ENCODE measurements around the gene LRRC74B.
A peak's percentile ranks its signal among the peaks of the same experiment; 100 is the strongest.
"Not testable (repeated sequence)": the region's sequence is repeated elsewhere in the genome, so short reads cannot be mapped to it uniquely, and the experiment has no call there.

Gene LRRC74B

DNA sequence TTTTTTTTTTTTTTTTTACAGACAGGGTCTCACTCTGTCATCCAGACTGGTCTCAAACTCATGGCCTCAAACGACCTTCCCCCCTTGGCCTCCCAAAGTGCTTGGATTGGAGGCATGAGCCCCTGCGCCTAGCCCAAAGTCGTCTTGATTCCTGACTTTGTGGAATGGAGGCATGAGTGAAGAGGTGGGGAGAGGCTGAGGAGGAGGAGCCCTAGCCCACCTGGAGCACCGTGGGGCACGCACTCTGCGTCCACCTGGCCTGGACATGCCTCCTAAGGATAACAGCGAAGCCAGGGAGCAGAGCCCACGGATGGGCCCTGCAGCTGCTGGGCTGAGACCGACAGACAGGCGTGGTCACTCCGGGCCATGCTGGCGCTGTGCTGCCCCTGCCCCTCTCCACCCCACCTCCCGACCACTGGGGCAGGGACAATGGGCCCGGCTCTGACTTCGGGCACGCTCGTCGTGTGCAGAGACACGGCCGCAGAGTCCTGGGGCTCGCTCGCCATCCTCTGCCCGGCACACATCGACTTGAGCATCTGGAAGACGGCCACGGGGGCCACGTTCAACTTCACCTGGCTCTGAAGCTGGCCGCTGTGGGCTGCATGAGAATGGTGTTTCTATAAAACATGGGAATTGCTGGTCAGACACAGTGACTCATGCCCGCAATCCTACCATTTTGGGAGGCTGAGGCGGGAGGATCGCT, 34.8 kb downstream of the LRRC74B start:
- no peak for DNase-seq

DNA sequence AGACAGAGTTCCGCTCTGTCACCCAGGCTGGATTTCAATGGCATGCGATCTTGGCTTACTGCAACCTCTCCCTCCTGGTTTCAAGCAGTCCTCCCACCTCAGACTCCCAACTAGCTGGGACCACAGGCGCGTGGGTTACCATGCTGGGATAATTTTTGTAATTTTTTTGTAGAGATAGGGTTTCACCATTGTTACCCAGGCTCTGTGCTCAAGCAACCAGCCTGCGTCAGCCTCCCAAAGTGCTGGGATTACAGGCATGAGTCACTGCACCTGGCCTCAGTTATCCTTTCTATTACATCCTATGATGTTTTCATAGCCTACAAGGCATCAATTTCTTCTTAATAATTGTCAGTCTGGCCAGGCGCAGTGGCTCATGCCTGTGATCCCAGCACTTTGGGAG, 36.5 kb downstream of the LRRC74B start:
- no peak for DNase-seq

DNA sequence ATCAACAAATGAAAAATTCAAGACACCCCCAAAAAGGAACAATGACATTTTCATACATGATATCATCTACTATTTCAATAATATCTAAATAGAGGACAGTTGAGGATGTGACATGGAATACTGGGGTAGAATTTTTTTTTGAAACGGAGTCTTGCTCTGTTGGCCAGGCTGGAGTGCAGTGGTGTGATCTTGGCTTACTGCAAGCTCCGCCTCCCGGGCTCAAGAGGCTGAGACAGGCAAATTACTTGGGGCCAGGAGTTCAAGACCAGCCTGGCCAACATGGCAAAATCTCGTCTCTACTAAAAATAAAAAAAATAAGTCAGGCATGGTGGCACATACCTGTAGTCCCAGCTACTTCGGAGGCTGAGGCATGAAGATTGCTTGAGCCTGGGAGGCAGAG, 41.4 kb downstream of the LRRC74B start:
- no peak for DNase-seq

DNA sequence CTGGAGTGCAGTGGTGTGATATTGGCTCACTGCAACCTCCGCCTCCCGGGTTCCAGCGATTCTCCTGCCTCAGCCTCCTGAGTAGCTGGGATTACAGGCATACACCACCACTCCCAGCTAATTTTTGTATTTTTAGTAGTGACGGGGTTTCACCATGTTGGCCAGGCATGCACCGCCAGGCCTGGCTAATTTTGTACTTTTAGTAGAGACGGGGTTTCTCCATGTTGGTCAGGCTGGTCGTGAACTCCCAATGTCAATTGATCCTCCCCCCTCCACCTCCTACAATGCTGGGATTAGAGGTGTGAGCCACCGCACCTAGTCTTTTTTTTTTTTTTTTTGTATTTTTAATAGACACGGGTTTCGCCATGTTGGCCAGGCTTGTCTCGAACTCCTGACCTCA, 42.2 kb downstream of the LRRC74B start:
- DNase-seq, result not testable (repeated sequence)

DNA sequence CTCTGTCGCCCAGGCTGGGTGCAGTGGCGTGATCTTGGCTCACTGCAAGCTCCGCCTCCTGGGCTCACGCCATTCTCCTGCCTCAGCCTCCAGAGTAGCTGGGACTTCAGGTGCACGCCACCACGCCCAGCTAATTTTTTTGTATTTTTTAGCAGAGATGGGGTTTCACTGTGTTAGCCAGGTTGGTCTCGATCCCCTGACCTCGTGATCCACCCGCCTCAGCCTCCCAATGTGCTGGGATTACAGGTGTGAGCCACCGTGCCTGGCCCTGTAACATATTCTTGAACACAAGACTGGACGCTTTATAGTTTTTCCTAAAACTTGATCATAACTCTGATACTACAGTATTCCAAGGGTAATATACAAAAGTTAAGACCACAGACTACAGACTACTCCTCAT, 45.5 kb downstream of the LRRC74B start:
- DNase-seq, result not testable (repeated sequence)

DNA sequence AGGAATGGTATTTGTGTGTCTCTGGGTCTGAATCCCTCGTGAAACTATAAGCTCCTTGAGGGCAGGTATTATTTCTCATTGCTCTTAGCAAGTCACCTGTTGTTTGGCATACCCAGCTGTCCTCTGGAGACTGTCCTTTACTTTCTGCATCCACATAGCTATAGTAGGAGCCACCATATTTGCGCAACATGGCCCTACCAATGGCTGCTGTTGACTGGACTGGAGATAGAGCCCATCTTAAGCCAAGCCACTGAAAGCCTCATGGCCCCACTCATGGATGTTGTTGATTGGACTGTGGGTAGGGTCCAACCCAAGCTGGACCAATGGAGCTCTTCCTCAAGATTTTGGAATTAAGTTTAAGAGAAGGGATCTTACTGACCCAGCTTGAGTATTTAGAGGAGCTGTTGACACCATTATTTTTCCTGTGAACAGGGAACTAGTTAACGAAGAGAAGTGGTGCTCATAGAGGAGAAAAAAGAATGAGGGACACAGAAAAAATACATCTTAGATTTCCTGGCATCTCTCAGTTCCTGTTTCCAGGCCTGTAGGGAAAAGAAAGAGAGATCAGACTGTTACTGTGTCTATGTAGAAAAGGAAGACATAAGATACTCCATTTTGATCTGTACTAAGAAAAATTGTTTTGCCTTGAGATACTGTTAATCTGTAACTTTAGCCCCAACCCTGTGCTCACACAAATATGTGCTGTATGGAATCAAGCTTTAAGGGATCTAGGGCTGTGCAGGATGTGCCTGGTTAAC, 47.2 kb downstream of the LRRC74B start:
- DNase-seq, result no peak

DNA sequence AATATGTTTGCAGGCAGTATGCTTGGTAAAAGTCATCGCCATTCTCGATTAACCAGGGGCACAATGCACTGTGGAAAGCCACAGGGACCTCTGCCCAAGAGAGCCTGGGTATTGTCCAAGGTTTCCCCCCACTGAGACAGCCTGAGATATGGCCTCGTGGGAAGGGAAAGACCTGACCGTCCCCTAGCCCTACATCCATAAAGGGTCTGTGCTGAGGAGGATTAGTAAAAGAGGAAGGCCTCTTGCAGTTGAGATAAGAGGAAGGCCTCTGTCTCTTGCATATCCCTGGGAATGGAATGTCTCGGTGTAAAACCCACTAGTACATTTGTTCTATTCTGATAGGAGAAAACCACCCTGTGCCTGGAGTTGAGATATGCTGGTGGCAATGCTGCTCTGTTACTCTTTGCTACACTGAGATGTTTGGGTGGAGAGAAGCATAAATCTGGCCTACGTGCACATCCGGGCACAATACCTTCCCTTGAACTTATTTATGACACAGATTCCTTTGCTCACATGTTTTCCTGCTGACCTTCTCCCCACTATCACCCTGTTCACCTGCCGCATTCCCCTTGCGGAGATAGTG, 47.9 kb downstream of the LRRC74B start:
- not testable (repeated sequence) for DNase-seq

DNA sequence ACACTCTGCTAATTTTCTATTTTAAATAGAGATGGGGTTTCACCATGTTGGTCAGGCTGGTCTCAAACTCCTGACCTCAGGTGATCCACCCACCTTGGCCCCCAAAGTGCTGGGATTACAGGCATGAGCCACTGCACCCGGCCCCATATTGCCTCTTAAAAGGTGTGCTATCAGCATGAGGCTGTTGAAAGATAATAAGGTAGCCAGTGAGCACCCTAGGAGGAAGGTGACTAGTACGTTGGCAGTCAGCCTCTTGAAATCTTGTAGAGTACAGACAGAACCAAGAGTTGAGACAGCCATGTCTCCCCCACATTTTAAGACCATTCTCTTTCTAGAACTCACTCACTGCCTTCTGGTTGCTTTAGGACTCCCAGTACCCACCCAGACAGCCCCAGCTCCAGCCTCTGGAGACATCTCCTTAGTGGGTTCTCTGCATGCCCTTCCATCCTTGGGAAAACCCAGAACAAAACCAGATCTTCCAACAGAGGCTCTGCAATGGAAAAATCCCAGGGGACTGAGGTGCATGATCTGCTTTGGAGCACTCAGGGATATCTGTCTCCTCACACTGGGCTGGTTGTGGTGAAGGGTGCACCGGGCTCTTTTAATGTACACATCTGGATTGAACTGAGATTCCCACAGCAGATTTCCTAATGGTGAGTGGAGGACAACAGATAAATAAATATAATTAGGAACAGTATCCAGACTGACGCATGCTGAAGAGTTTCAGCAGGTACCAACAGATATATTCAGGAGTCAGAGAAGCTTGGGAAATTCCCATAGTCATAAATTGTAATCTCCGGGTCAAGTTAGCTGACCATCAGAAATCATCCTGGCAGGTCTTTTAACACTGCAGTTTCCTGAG, 49.4 kb downstream of the LRRC74B start:
- no peak for DNase-seq

DNA sequence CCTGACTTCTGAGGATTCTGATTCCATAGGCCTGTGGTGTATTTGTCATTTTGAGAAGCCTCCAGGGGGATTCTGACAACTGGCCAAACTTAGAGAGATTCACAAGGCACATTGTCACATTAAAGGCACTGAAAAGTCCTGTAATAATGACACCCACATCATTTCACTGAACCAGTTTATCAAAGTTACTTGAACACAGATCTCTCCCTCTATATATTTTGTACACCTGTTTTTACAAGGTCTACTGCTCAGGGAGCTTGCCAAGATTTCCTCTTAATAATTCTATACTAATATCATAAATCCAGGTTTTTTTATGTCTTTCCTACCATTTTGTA, 50.0 kb downstream of the LRRC74B start:
- no peak for DNase-seq

DNA sequence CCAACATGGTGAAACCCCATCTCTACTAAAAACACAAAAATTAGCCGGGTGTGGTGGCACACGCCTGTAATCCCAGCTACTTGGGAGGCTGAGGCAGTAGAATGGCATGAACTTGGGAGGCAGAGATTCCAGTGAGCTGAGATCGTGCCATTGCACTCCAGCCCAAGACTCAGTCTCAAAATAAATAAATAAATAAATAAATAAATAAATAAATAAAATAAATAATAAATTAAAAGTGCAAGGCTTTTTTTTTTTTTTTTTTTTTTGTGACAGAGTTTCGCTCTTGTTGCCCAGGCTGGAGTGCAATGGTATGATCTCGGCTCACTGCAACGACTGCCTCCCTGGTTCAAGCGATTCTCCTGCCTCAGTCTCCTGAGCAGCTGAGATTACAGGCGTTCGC, 51.1 kb downstream of the LRRC74B start:
- DNase-seq, result not testable (repeated sequence)

DNA sequence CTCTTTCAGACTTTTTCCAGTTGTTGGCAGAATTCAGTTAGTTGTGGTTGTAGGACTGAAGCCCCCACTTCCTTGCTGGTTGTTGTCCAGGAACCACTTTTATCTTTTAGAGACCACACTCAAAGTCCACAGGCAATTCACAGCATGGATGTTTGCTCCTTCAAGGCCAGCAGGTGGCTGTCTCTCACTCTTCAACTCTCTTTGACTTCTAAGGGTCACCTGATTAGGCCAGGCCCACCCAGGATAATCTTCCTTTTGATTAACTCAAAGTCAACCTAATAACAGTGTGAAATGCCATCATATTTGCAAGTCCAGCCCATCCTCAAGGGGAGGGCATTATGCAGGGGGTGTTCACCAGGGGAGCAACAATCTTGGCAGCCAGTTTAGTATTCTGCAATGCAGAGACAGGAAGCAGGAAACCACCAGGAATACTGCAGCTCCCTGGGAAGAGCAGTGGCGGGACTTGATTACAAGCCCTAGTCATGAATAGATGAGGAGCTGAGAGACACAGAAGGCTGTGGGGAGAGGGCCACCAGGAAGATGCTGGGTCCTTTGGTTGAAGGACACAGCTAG, 52.4 kb downstream of the LRRC74B start:
- no peak for DNase-seq

DNA sequence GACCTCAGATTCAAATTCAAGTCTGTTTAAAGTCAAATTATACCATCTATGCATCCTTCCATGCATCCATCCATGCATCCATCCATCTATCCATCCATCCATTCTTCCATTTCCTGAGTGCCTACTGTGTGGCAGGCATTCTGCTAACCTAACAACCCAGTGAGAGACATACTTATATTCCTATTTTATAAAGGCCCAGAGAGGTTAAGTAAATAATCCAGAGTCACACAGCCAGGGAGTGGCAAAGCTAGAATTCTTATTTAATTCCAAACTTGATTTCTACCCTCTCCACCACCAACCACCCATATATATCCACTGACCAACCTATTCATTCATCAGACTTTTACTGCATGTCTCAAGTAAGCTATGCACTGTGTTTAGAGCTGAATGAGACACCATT, 53.8 kb downstream of the LRRC74B start:
- DNase-seq, result no peak

DNA sequence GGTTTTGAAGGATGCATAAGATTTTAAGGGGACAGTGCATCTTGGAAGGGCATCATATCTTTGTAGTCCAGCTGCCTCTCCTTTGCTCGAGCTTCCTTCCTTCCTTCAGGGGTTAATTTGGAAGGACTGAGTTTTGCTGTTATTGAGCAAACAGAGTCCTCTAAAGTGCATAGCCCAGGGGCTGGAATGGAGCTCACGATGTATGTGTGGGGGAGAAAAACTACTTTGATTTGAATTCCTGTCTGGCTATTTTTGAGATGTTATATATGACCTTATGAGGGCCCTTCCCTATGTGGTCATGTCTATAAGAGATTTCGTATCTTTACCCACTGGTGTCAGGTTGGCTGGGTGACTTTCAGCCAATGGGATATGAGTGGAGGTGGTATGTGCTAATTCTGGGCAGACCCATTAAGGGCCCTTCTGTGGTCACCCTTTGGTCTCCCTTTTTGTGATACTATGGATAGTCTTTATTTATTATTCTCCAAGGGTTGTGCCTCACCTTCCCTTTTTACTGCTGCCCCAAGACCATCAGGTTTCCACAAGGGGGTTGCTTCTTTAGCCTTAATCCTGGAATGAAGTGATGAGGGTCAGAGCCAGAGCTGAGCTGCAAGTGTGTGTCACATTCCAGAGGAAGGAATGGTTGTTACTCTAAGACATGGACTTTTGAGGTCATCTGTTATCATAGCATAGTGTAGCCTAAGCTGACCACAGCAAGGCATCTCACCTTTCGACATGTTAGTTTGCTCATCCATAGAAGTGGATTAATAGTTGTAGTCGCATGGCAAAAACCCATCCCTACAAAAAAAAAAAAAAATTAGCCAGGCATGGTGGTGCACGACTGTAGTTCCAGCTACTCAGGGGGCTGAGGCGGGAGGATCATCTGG, 54.6 kb downstream of the LRRC74B start:
- DNase-seq, result no peak

DNA sequence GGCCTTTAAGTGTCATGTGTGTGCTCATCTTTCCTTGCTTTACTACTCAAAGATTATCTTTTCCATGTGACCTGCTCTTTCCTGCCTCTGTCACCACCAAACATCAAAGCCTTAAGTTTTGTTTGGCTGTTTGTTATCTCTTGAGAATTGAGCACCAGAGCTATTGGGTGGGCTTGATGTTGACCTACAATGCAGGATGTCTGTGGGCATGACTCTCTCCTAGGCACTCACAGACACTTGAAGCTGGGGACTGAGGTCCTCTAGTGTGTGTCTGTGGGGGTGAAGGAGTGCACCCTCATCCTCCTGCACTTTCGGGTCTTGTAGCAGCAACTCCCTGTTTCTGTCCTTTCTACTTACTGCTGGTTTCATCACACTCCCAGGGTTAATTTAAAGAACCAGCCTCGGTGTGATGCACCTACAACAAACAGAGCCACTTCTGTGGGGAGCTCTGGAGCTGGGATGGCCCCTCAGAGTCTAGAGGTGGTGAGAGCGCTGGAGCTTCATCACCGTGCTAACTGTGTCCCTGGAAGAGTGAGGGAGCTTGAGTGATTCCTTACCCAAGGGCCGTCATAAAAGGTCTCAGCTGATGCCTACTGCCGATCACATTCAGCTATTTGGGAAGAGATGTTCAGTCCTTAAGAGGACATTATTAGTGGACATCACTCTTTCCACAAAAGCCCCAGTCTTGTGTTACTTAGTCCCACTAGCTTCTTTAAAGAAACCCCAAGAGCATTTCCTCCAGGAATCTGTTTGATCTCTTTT, 56.3 kb downstream of the LRRC74B start:
- DNase-seq, result no peak

DNA sequence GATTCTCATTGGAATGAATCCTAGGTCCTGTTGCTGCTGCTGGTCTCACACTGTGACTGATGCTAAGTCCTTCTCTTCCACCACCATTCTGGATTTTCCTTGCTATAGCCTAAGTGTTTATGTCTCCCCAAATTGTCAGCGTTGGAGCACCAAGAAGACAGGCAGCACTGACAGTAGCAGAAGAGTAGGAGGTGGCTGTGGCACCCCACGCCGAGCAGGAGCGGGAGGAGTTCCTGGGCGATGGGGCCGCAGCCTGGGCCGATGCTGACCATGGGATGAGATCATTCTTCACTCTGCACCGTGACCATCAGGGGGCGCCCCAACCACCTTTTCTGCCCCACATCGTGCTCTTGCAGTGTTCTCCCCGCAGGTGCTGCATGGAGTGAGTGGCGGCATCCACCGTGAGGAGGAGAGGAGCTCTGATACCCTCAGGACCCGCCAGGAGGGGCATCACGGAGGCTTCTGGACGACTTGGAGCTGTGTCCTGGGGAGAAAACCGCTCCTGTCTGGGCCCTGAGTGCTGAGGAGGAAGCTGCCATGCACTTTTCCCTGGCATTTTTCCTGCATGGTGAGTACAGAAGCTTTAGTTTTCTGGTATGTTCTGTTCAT, 57.0 kb downstream of the LRRC74B start:
- peak; percentile 36 for DNase-seq

DNA sequence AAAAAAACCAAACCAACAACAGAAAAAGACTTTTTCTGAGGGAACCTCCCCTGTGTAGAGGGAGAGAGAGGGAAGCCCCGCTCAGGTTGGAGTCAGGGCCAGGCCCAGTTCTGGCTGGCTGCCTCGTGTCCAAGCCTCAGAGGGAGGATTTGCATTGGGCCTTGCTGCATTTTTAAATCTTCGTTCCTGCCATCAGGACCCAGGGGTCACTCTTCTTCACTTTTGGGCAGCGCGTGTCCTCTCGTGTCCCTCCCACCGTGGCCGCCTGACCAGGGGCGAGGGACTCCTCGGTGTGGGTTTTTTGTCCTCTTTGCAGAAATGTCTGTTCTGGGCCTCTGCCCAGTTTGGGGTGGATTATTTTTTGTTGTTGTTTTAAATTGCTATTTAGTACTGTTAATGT, 57.9 kb downstream of the LRRC74B start:
- no peak for DNase-seq

DNA sequence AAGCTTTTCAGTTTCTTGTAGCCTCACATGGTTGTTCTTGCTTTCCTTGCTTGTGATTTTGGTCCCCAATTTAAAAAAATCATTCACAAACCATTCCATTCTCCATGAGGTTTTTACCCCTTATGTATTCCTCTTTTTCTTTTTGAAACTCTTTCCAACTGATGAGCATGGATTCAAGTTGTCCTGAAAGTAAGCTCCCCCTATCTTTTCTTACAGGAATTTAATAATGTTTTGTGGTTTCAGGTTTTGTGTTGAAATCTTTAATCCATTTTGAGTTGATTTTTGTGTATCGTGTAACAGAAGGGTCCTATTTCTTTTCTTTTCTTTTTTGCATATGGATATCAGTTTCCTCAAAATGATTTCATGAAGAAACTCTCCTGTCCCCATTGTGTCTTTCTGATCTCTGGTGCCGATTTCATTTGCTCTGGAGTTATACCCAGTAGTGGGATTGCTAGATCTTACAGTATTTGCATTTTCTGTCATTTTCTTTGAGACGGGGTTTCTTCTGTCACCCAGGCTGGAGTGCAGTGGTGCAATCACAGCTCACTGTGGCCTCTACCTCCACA, 58.5 kb downstream of the LRRC74B start:
- DNase-seq, result no peak

DNA sequence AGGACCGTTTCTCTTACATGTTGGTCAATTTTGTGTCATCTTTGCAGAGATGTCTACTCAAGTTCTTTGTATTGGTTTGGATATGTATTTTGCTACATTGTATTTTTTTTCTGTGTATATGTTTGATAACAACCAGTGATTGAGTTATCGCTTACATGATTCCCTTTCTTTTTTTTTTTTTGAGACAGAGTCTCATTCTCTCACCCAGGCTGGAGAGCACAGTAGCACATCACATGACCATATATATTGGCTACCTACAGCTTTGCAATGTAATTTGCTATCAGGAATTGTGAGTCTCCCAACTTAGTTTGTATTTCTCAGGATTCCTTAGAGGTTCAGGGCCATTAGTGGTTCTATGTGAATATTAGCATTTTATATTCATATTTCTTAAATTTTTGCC, 59.5 kb downstream of the LRRC74B start:
- no peak for DNase-seq

DNA sequence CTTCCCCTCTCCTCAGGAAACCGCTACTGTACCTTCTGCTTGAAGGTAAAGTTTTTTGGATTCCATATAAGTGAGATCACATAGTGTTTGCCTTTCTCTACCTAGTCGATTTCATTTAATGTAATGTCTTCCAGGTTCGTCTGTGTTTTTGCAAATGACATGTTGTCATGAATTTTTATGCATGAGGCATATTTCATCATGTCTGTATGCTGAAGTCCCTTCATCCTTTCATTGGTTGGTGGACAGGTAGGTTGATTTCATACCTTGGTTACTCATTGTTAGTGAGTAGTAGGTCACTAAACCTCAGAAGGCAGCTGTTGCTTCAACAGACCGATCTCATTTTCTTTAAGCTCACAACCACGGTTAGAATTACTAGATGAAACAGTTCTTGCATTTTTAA, 60.3 kb downstream of the LRRC74B start:
- no peak for DNase-seq

DNA sequence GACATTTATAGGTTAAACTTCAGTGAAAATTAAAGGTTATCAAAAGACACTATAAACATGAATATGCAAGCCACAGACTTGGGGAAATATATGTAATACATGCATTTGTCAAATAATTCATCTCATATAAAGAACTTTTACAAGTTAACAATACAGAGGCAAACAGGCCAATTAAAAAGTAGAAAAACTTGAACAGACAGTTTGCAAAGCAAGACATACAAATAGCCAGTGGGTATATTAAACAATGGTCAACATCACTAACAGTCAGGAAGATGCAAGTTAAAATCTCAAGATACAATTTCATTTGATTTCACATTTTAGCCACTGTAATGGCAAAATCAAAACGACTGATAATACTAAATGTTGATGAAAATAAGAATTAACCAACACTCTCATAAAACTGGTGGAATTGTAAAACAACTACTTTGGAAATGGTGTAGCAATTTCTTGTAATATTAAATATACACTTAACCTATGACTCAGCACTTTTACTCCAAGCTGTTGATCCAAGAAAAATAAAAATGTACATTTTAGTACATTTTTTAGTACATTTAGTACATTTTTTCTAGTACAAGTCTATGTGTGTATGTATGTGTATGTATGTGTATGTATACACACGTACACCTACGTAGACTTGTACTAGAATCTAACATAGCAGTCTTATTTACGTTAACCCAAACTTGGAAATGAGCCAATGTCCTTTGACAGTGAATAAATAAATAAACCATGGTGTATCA, 62.8 kb downstream of the LRRC74B start:
- no peak for DNase-seq
